ENCODE measurements around the gene KCNJ12.
"Not testable (repeated sequence)": the region's sequence is repeated elsewhere in the genome, so short reads cannot be mapped to it uniquely, and the experiment has no call there.

Gene KCNJ12

GRCh38 chr17:21404956-21405731 lies 29.0 kb downstream of the KCNJ12 start:
- not testable (repeated sequence) for H3K36me3 ChIP-seq (ENCODE audit: insufficient read depth, low read length); H3K4me3 ChIP-seq (ENCODE audit: low read length); H3K9ac ChIP-seq (ENCODE audit: low read depth, low read length); H3K4me1 ChIP-seq (ENCODE audit: insufficient read depth, low read length); H3K27me3 ChIP-seq (ENCODE audit: insufficient read depth, low read length); H3K9me3 ChIP-seq (ENCODE audit: insufficient read depth, low read depth, low read length); H3K27ac ChIP-seq (ENCODE audit: low read depth, low read length)
- WGBS = 84% methylated on average over 19 of the region's 26 CpGs

GRCh38 chr17:21405904-21406400 lies 29.8 kb downstream of the KCNJ12 start:
- H3K4me3 ChIP-seq (ENCODE audit: low read length); H3K27me3 ChIP-seq (ENCODE audit: insufficient read depth, low read length); H3K27ac ChIP-seq (ENCODE audit: low read depth, low read length); H3K9me3 ChIP-seq (ENCODE audit: insufficient read depth, low read depth, low read length); H3K4me1 ChIP-seq (ENCODE audit: insufficient read depth, low read length); H3K36me3 ChIP-seq (ENCODE audit: insufficient read depth, low read length); H3K9ac ChIP-seq (ENCODE audit: low read depth, low read length): not testable (repeated sequence)
- 79% methylated on average over 7 of the region's 7 CpGs for WGBS

- not testable (repeated sequence) for H3K9ac ChIP-seq (ENCODE audit: low read depth, low read length); H3K27me3 ChIP-seq (ENCODE audit: insufficient read depth, low read length); H3K27ac ChIP-seq (ENCODE audit: low read depth, low read length); H3K4me3 ChIP-seq (ENCODE audit: low read length); H3K36me3 ChIP-seq (ENCODE audit: insufficient read depth, low read length); H3K4me1 ChIP-seq (ENCODE audit: insufficient read depth, low read length); H3K9me3 ChIP-seq (ENCODE audit: insufficient read depth, low read depth, low read length)
- 85% methylated on average over 3 of the region's 5 CpGs for WGBS
Observed at GRCh38 chr17:21406616-21407404, 30.7 kb downstream of the KCNJ12 start.

GRCh38 chr17:21407752-21408151 lies 31.6 kb downstream of the KCNJ12 start:
- not testable (repeated sequence) for H3K4me1 ChIP-seq (ENCODE audit: insufficient read depth, low read length); H3K9ac ChIP-seq (ENCODE audit: low read depth, low read length); H3K9me3 ChIP-seq (ENCODE audit: insufficient read depth, low read depth, low read length); H3K36me3 ChIP-seq (ENCODE audit: insufficient read depth, low read length); H3K27me3 ChIP-seq (ENCODE audit: insufficient read depth, low read length); H3K4me3 ChIP-seq (ENCODE audit: low read length); H3K27ac ChIP-seq (ENCODE audit: low read depth, low read length)
- 100% methylated on average over 1 of the region's 1 CpG for WGBS

GRCh38 chr17:21408224-21408623 lies 32.1 kb downstream of the KCNJ12 start:
- H3K27me3 ChIP-seq (ENCODE audit: insufficient read depth, low read length); H3K9me3 ChIP-seq (ENCODE audit: insufficient read depth, low read depth, low read length); H3K36me3 ChIP-seq (ENCODE audit: insufficient read depth, low read length); H3K4me3 ChIP-seq (ENCODE audit: low read length); H3K27ac ChIP-seq (ENCODE audit: low read depth, low read length); H3K4me1 ChIP-seq (ENCODE audit: insufficient read depth, low read length); H3K9ac ChIP-seq (ENCODE audit: low read depth, low read length): not testable (repeated sequence)
- 52% methylated on average over 2 of the region's 3 CpGs for WGBS

- not testable (repeated sequence) for H3K36me3 ChIP-seq (ENCODE audit: insufficient read depth, low read length); H3K9me3 ChIP-seq (ENCODE audit: insufficient read depth, low read depth, low read length); H3K4me1 ChIP-seq (ENCODE audit: insufficient read depth, low read length); H3K27ac ChIP-seq (ENCODE audit: low read depth, low read length); H3K9ac ChIP-seq (ENCODE audit: low read depth, low read length); H3K27me3 ChIP-seq (ENCODE audit: insufficient read depth, low read length); H3K4me3 ChIP-seq (ENCODE audit: low read length)
- 82% methylated on average over 6 of the region's 7 CpGs for WGBS
Observed at GRCh38 chr17:21408766-21409300, 32.7 kb downstream of the KCNJ12 start.

GRCh38 chr17:21409388-21409787 lies 33.2 kb downstream of the KCNJ12 start:
- H3K36me3 ChIP-seq (ENCODE audit: insufficient read depth, low read length); H3K27ac ChIP-seq (ENCODE audit: low read depth, low read length); H3K27me3 ChIP-seq (ENCODE audit: insufficient read depth, low read length); H3K4me3 ChIP-seq (ENCODE audit: low read length); H3K9me3 ChIP-seq (ENCODE audit: insufficient read depth, low read depth, low read length); H3K9ac ChIP-seq (ENCODE audit: low read depth, low read length); H3K4me1 ChIP-seq (ENCODE audit: insufficient read depth, low read length): not testable (repeated sequence)
- 80% methylated on average over 4 of the region's 4 CpGs for WGBS

- not testable (repeated sequence) for H3K4me1 ChIP-seq (ENCODE audit: insufficient read depth, low read length); H3K27me3 ChIP-seq (ENCODE audit: insufficient read depth, low read length); H3K9me3 ChIP-seq (ENCODE audit: insufficient read depth, low read depth, low read length); H3K9ac ChIP-seq (ENCODE audit: low read depth, low read length); H3K36me3 ChIP-seq (ENCODE audit: insufficient read depth, low read length); H3K27ac ChIP-seq (ENCODE audit: low read depth, low read length); H3K4me3 ChIP-seq (ENCODE audit: low read length)
- WGBS = 84% methylated on average over 2 of the region's 3 CpGs
Observed at GRCh38 chr17:21409971-21410370, 33.8 kb downstream of the KCNJ12 start.

- not testable (repeated sequence) for H3K27me3 ChIP-seq (ENCODE audit: insufficient read depth, low read length); H3K4me3 ChIP-seq (ENCODE audit: low read length); H3K27ac ChIP-seq (ENCODE audit: low read depth, low read length); H3K36me3 ChIP-seq (ENCODE audit: insufficient read depth, low read length); H3K9ac ChIP-seq (ENCODE audit: low read depth, low read length); H3K9me3 ChIP-seq (ENCODE audit: insufficient read depth, low read depth, low read length); H3K4me1 ChIP-seq (ENCODE audit: insufficient read depth, low read length)
- 75% methylated on average over 8 of the region's 9 CpGs for WGBS
Observed at GRCh38 chr17:21410371-21410770, 34.2 kb downstream of the KCNJ12 start.

GRCh38 chr17:21410906-21411678 lies 34.9 kb downstream of the KCNJ12 start:
- not testable (repeated sequence) for H3K27me3 ChIP-seq (ENCODE audit: insufficient read depth, low read length); H3K4me3 ChIP-seq (ENCODE audit: low read length); H3K4me1 ChIP-seq (ENCODE audit: insufficient read depth, low read length); H3K36me3 ChIP-seq (ENCODE audit: insufficient read depth, low read length); H3K9me3 ChIP-seq (ENCODE audit: insufficient read depth, low read depth, low read length); H3K9ac ChIP-seq (ENCODE audit: low read depth, low read length); H3K27ac ChIP-seq (ENCODE audit: low read depth, low read length)
- WGBS = 88% methylated on average over 25 of the region's 25 CpGs

GRCh38 chr17:21411679-21412205 lies 35.6 kb downstream of the KCNJ12 start:
- WGBS = 89% methylated on average over 3 of the region's 5 CpGs
- H3K27ac ChIP-seq (ENCODE audit: low read depth, low read length) = not testable (repeated sequence)

More at GRCh38 chr17:21411679-21412205, 35.6 kb downstream of the KCNJ12 start:
- not testable (repeated sequence) for H3K4me3 ChIP-seq (ENCODE audit: low read length); H3K9me3 ChIP-seq (ENCODE audit: insufficient read depth, low read depth, low read length); H3K36me3 ChIP-seq (ENCODE audit: insufficient read depth, low read length); H3K9ac ChIP-seq (ENCODE audit: low read depth, low read length); H3K4me1 ChIP-seq (ENCODE audit: insufficient read depth, low read length); H3K27me3 ChIP-seq (ENCODE audit: insufficient read depth, low read length)

Measured in HUES64 (cell line).